ENCODE results near the gene TCFL5. TPM values are rescaled to one million over a fixed set of nuclear protein-coding genes. Genes with fewer than 3 reads are reported as not detected.

Gene TCFL5
- total RNA-seq (1 to 10 TPM; 4.1 to 8.8 (median 6.8) TPM), polyA plus RNA-seq (1 to 10 TPM; 4.5 to 6.3 (median 5.3) TPM)
- long read RNA-seq, donor 1, partial matches to known transcripts: 6 of 9 reads
- long read RNA-seq, donor 1, other reads (novel, unspliced or antisense): 0 of 9 reads
- long read RNA-seq, donor 2, partial matches to known transcripts: 0 of 2 reads
- long read RNA-seq, donor 2, other reads (novel, unspliced or antisense): 0 of 2 reads

GRCh38 chr20:62861726-62862336 lies at the start of gene TCFL5:
TSS of gene TCFL5 (minus strand) at chr20:62861822. CDS start at chr20:62861670, 152 bp downstream.
- DNase-seq: peak; percentile 98
- Histone ChIP-seq H3K9me3 (no peaks in the 10 kb centered on the region), H3K27me3 (replicated peaks in 1 of 7) (peaks cover 0 to 7% (median 0%) of the 10 kb centered on the region in 7 donors), H3K4me3 (peak within 1 kb of the TSS; percentile 1 to 82 (median 40)), H3K36me3 (peaks cover 0 to 8% (median 6%) of the 10 kb centered on the region in 6 donors), H3K4me1 (peaks cover 7 to 32% (median 19%) of the 10 kb centered on the region in 6 donors), H3K27ac (peak within 1 kb of the TSS in 7 of 8 donors; percentile 51 to 69 (median 55))
- 10 to 72% (median 25%) methylated on average over 7 to 70 of the region's 70 CpGs for WGBS, 5 donors
- TF ChIP-seq CTCF (IDR thresholded peaks at IDR 0.05 in 8 of 11, conservative IDR thresholded peaks at IDR 0.05 in 3 of 11) (peak in 1 of 11 experiments; percentile 12), POLR2A (IDR thresholded peaks at IDR 0.05) (no peak), POLR2AphosphoS5 (IDR thresholded peaks at IDR 0.05) (peak; percentile 46 to 79 (median 66))
- intact Hi-C loops (cut with DNase I; ENCODE audit: low total_unique reads): no loop called here

- intact Hi-C loops (cut with DNase I; ENCODE audit: low total_unique reads): no loop called here
- 92 to 95% (median 94%) methylated on average over 38 to 45 of the region's 45 CpGs for WGBS, 5 donors
- Histone ChIP-seq H3K27me3 (replicated peaks in 1 of 7) (no peaks in the 10 kb centered on the region), H3K4me1 (peaks cover 23 to 68% (median 41%) of the 10 kb centered on the region in 6 donors), H3K27ac (no peak overlapping the region), H3K9me3 (no peaks in the 10 kb centered on the region), H3K4me3 (no peak overlapping the region), H3K36me3 (peaks cover 9 to 85% (median 79%) of the 10 kb centered on the region in 6 donors)
- TF ChIP-seq POLR2AphosphoS5 (IDR thresholded peaks at IDR 0.05): peak in 2 of 3 donors; percentile 28 to 73
- no peak for TF ChIP-seq CTCF (IDR thresholded peaks at IDR 0.05 in 8 of 11, conservative IDR thresholded peaks at IDR 0.05 in 3 of 11)
- DNase-seq: no peak
Measured at GRCh38 chr20:62910777-62911497, 49.3 kb upstream of the TCFL5 start.

GRCh38 chr20:62910217-62910766 lies 48.7 kb upstream of the TCFL5 start:
- intact Hi-C loops (cut with DNase I; ENCODE audit: low total_unique reads): no loop called here

More at GRCh38 chr20:62910217-62910766, 48.7 kb upstream of the TCFL5 start:
- WGBS, 5 donors: 91 to 96% (median 94%) methylated on average over 11 of the region's 11 CpGs
- Histone ChIP-seq H3K36me3 (peaks cover 15 to 92% (median 86%) of the 10 kb centered on the region in 6 donors), H3K4me1 (peaks cover 19 to 62% (median 34%) of the 10 kb centered on the region in 6 donors), H3K9me3 (no peaks in the 10 kb centered on the region), H3K4me3 (no peak overlapping the region), H3K27ac (no peak overlapping the region), H3K27me3 (replicated peaks in 1 of 7) (no peaks in the 10 kb centered on the region)
- DNase-seq: no peak
- TF ChIP-seq POLR2A (IDR thresholded peaks at IDR 0.05) (no peak), CTCF (IDR thresholded peaks at IDR 0.05 in 8 of 11, conservative IDR thresholded peaks at IDR 0.05 in 3 of 11) (no peak), POLR2AphosphoS5 (IDR thresholded peaks at IDR 0.05) (peak in 1 of 3 donors; percentile 4)

All from spleen (tissue), 13 donors.